CD4-positive, alpha-beta memory T cell (primary cell): ENCODE results near the gene ASB2. TPM values are rescaled to one million over a fixed set of nuclear protein-coding genes. Genes with fewer than 3 reads are reported as not detected.

Source experiments
- CTCF ChIA-PET: fragments of 350-600 bp; sonication (Branson Sonifier 250); formaldehyde crosslinking; loops from one replicate; lab custom pipeline; 2021; ENCODE audit warnings: inconsistent platforms; ENCODE audit not compliant: partially characterized antibody; lab: Charles Lee
- POLR2A ChIA-PET: fragments of 350-600 bp; sonication (Branson Sonifier 250); formaldehyde crosslinking; loops from one replicate; lab custom pipeline; 2021; ENCODE audit not compliant: partially characterized antibody; lab: Charles Lee
- DNase-seq, 5 donors: peaks; one replicate each; pipeline versions ENCODE4 v3.0.0 to v3.0.0-alpha.2; 2020 to 2022; ENCODE audit warnings: mixed read lengths in 1 of 5
- H3K27ac ChIP-seq: one replicate; pipeline ENCODE4 v1.7.0; 2013; ENCODE audit warnings: low read depth, low read length
- H3K27me3 ChIP-seq: 2 replicates; pipeline ENCODE4 v1.7.0; 2013; ENCODE audit warnings: mild to moderate bottlenecking, low read length, moderate library complexity; ENCODE audit not compliant: insufficient read depth
- H3K36me3 ChIP-seq: 2 replicates; pipeline ENCODE4 v1.7.0; 2013; ENCODE audit warnings: mild to moderate bottlenecking, low read length, moderate library complexity; ENCODE audit not compliant: insufficient read depth
- H3K4me1 ChIP-seq: 2 replicates; pipeline ENCODE4 v1.7.0; 2013; ENCODE audit warnings: mild to moderate bottlenecking, low read length, moderate library complexity; ENCODE audit not compliant: insufficient read depth
- H3K4me3 ChIP-seq, 2 donors: one replicate each; pipeline ENCODE4 v1.7.0; 2013; ENCODE audit warnings: low read length in 2 of 2, mild to moderate bottlenecking in 1 of 2
- H3K9me3 ChIP-seq, 2 donors: one replicate each; pipeline ENCODE4 v1.7.0; 2013; ENCODE audit warnings: low read length in 2 of 2, control low read depth in 1 of 2; ENCODE audit not compliant: control insufficient read depth in 1 of 2
- H3K27ac Mint-ChIP-seq, 7 donors: one replicate each; pipeline ENCODE4 v1.8.0; 2020 to 2021; ENCODE audit warnings: mixed read lengths in 7 of 7, mild to moderate bottlenecking in 6 of 7, inconsistent platforms in 3 of 7, moderate library complexity in 3 of 7
- H3K27me3 Mint-ChIP-seq, 2 donors: one replicate each; pipeline ENCODE4 v1.8.0; 2020 to 2021; ENCODE audit warnings: mixed read lengths in 2 of 2
- H3K36me3 Mint-ChIP-seq, 2 donors: one replicate each; pipeline ENCODE4 v1.8.0; 2020 to 2021; ENCODE audit warnings: mixed read lengths in 2 of 2, inconsistent platforms in 1 of 2, mild to moderate bottlenecking in 1 of 2
- H3K4me1 Mint-ChIP-seq, 4 donors: one replicate each; pipeline ENCODE4 v1.8.0; 2020 to 2021; ENCODE audit warnings: mixed read lengths in 4 of 4, mild to moderate bottlenecking in 1 of 4
- H3K4me3 Mint-ChIP-seq, 8 donors: one replicate each; pipeline ENCODE4 v1.8.0; 2020 to 2021; ENCODE audit warnings: mixed read lengths in 8 of 8, mild to moderate bottlenecking in 7 of 8, moderate library complexity in 6 of 8, inconsistent platforms in 3 of 8
- H3K9me3 Mint-ChIP-seq, 8 donors: one replicate each; pipeline ENCODE4 v1.8.0; 2020 to 2021; ENCODE audit warnings: mixed read lengths in 8 of 8, mild to moderate bottlenecking in 5 of 8, inconsistent platforms in 3 of 8, moderate library complexity in 1 of 8
- intact Hi-C: fragments of 100-400 bp; cut with micrococcal nuclease; formaldehyde crosslinking; loops from one replicate; pipeline ENCODE4 v1.15.1; 2023
- polyA plus RNA-seq, 2 donors: library from polyadenylated mRNA; unstranded; fragments of 300-500 nt; fragmentation: Illumina TruSeq; gene quantifications; one replicate each; pipeline ENCODE4 v1.2.3, GENCODE V29; 2021
- total RNA-seq, 2 experiments: library from RNA; stranded (reverse); gene quantifications; one replicate each; pipeline ENCODE4 v1.2.3, GENCODE V29; 2021

The ASB2 gene
- total and polyA plus RNA-seq, 4 experiments from 2014 or later, result 0.87 to 29.7 (median 14.8) TPM

DNA sequence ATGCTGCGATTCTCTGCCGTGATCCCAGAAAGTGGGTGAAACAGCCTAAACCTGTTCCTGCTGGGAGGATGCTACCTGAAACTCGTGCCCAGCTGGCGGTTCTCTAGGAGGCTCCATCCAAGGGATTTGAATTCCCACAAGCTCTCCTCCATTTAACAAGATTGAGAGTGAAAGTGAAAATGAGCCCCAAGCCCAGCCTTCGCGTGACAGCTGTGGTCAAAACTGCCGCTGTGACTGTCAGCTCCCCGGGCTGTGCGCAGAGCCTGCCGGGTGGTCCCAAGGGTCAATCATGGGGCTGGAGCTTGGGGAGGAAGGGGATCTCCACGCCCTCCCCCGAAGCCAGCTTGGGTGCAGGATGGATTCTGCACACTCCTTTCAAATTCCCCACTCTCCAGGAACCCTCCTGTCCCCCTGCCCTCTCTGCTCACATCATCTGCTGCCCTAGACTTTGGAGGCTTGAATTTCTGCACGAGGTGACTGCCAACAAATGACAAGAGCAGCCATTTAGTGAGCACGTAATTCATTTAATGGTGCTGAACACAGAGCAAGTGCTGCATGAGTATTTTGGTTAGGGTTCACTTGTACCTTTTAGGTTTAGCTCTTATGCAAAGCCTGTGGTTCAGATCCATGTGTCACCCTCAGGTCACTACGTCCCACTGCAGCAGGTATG, 5.3 kb downstream of the ASB2 start:
- Histone ChIP-seq H3K27me3 (no peaks in the 10 kb centered on the region), H3K36me3 (no peaks in the 10 kb centered on the region), H3K9me3 (no peaks in the 10 kb centered on the region), H3K4me1 (peaks cover 57% of the 10 kb centered on the region), H3K27ac (peak overlapping the region; percentile 41), H3K4me3 (peak overlapping the region; percentile 66 to 79)
- Mint-ChIP-seq H3K4me3 (peak overlapping the region; percentile 86 to 94 (median 90)), H3K27ac (peak overlapping the region; percentile 43 to 93 (median 81)), H3K27me3 (no peaks in the 10 kb centered on the region), H3K9me3 (no peaks in the 10 kb centered on the region), H3K36me3 (no peaks in the 10 kb centered on the region), H3K4me1 (peaks cover 30 to 67% (median 50%) of the 10 kb centered on the region in 4 donors)
- ChIA-PET CTCF (interaction anchor here (1.0 to 39.2 kb wide), 12 partner anchors 7 to 191 kb away, joined by 3 to 1377 read pairs (median 10); partner anchors contain the start of gene CCDC197), POLR2A (interaction anchor here (0.8 to 18.4 kb wide), 16 partner anchors 7 to 209 kb away, joined by 3 to 469 read pairs (median 4); partner anchors contain the start of genes DDX24, FAM181A, IFI27L1 and OTUB2)
- intact Hi-C loops, result loop anchor here (1.0 to 2.0 kb wide), 6 partner anchors 12 to 110 kb away; partner anchors contain the start of genes DDX24, IFI27L1 and OTUB2
- peak in 3 of 5 donors; percentile 31 to 68 (median 46) for DNase-seq

DNA sequence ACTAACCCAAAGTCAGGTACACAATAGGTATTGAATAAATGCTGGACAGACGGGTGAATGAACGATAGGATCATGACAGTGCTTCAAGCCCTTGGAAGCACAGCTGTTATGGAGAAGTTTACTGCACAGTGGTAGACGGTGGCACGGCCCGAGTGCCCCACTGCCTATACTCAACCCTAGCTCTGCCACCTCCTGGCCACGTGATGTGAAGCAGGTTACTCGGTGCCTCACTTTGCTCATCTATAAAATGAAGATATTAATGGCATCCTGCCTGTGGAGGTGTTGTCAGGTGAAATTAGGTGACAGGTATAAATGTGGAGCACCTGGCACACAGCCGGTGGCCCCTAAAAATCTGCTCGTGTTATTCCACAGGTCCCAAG, 5.8 kb downstream of the ASB2 start:
- Histone ChIP-seq H3K27ac (peak overlapping the region; percentile 41), H3K4me1 (peaks cover 56% of the 10 kb centered on the region), H3K9me3 (no peaks in the 10 kb centered on the region), H3K36me3 (no peaks in the 10 kb centered on the region), H3K4me3 (peak overlapping the region; percentile 66 to 79), H3K27me3 (no peaks in the 10 kb centered on the region)
- Mint-ChIP-seq H3K27me3 (no peaks in the 10 kb centered on the region), H3K4me3 (peak overlapping the region; percentile 86 to 94 (median 90)), H3K36me3 (no peaks in the 10 kb centered on the region), H3K27ac (peak overlapping the region in 6 of 7 donors; percentile 74 to 93 (median 84)), H3K9me3 (no peaks in the 10 kb centered on the region), H3K4me1 (peaks cover 25 to 67% (median 45%) of the 10 kb centered on the region in 4 donors)
- intact Hi-C loops, result loop anchor here (1.0 to 2.0 kb wide), 6 partner anchors 11 to 110 kb away; partner anchors contain the start of genes DDX24, IFI27L1 and OTUB2
- DNase-seq, result peak; percentile 69 to 78 (median 70)
- ChIA-PET CTCF (interaction anchor here (1.0 to 39.2 kb wide), 12 partner anchors 8 to 192 kb away, joined by 3 to 1377 read pairs (median 10); partner anchors contain the start of gene CCDC197), POLR2A (interaction anchor here (0.8 to 18.4 kb wide), 14 partner anchors 8 to 210 kb away, joined by 3 to 469 read pairs (median 5); partner anchors contain the start of genes DDX24, FAM181A, IFI27L1 and OTUB2)

DNA sequence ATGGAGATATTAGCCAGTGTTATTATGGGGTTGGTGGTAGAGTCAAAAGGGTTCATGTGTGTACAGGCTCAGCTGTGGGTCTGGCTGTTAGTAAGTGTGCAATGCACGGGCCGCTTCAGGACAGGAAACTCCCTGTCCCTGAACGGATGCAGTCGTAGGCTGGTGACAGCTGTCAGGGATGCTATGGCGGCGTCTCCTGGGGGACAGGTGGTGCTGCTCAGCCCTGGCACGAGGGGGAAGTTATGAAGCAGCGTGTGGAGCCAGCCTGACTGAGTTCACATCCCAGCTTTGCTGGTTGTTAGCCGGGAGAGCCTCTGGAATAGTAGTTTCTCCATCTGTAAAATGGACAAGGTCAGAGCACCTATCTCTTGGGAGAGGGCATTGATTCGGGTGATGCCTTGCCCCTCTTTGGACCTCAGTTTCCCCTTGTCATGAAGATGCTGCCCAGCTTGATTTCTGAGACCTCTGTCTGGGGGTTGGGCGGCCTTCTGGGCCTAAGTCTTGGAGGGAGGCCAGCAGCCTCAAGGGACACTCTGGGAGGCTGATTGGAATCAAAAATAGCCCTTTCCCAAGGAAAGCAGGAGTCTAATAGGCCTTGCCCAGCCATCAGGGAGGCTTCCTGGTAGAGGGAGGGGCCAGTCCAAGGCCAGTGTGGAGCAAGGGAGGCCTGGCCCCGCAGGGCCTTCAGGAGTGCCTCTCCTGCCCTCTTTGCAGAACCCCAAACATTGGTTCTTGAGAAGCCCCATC, 7.1 kb downstream of the ASB2 start:
- no peaks in the 10 kb centered on the region for H3K27me3 Mint-ChIP-seq
- no peak overlapping the region for H3K27ac ChIP-seq
- CTCF ChIA-PET, result interaction anchor here (1.5 to 39.2 kb wide), 3 partner anchors 17 to 29 kb away, joined by 3 to 1377 read pairs (median 114); partner anchors contain the start of gene CCDC197
- H3K4me1 Mint-ChIP-seq, result peaks cover 34 to 77% (median 48%) of the 10 kb centered on the region in 4 donors
- no peaks in the 10 kb centered on the region for H3K36me3 ChIP-seq
- H3K27me3 ChIP-seq, result no peaks in the 10 kb centered on the region
- peaks cover 55% of the 10 kb centered on the region for H3K4me1 ChIP-seq
- no peaks in the 10 kb centered on the region for H3K9me3 ChIP-seq
- H3K27ac Mint-ChIP-seq, result peak overlapping the region in 3 of 7 donors; percentile 46 to 87 (median 74)
- H3K36me3 Mint-ChIP-seq, result no peaks in the 10 kb centered on the region
- peak overlapping the region in 2 of 8 donors; percentile 17 to 43 for H3K4me3 Mint-ChIP-seq
- no peak for DNase-seq
- no peaks in the 10 kb centered on the region for H3K9me3 Mint-ChIP-seq
- POLR2A ChIA-PET, result interaction anchor here (1.0 to 18.4 kb wide), 8 partner anchors 9 to 211 kb away, joined by 3 to 469 read pairs (median 10); no protein-coding TSS in a partner anchor
- no peak overlapping the region for H3K4me3 ChIP-seq
- intact Hi-C loops, result no loop called here

DNA sequence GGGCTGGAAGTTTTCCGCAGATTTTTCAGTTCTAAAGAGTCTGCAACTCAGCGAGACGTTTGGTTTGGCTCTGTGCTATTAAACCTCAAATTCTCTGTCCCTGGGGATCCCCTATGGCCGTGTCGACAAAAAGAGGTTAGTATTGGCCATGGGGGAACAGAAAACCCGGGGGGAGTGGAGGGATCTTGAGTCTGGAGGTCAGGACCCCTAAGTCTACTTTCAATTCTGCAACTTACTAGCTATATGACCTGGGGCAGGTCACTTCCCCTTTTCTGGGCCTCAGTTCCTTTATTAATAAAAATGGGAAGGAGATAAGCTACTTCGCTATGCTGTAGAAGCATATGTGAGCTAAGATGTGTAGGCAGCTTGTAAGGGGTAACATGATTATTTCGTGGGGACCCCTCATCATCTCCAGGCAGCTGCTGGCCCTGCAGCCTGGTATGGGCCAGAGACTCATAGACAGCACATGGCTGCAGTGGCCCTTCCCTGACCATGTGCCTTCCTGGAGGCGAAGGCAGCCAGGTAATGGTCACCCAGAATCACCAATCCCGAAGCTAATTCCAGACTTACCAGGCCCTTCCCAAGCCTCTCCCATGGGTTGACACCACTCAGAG, 8.6 kb downstream of the ASB2 start:
- Mint-ChIP-seq H3K27me3 (no peaks in the 10 kb centered on the region), H3K4me3 (no peak overlapping the region), H3K36me3 (no peaks in the 10 kb centered on the region), H3K4me1 (peaks cover 47 to 82% (median 60%) of the 10 kb centered on the region in 4 donors), H3K9me3 (no peaks in the 10 kb centered on the region), H3K27ac (peak overlapping the region in 1 of 7 donors; percentile 12)
- intact Hi-C loops, result no loop called here
- ChIA-PET CTCF (interaction anchor here (1.5 to 39.2 kb wide), 5 partner anchors 9 to 31 kb away, joined by 3 to 1377 read pairs (median 7); partner anchors contain the start of genes ASB2 and CCDC197), POLR2A (interaction anchor here (1.1 to 18.4 kb wide), 3 partner anchors 9 to 28 kb away, joined by 4 to 469 read pairs (median 17); no protein-coding TSS in a partner anchor)
- no peaks in the 10 kb centered on the region for H3K9me3 ChIP-seq
- H3K4me1 ChIP-seq, result peaks cover 70% of the 10 kb centered on the region
- no peak for DNase-seq
- H3K27me3 ChIP-seq, result no peaks in the 10 kb centered on the region
- no peak overlapping the region for H3K27ac ChIP-seq
- H3K4me3 ChIP-seq, result no peak overlapping the region
- H3K36me3 ChIP-seq, result no peaks in the 10 kb centered on the region

DNA sequence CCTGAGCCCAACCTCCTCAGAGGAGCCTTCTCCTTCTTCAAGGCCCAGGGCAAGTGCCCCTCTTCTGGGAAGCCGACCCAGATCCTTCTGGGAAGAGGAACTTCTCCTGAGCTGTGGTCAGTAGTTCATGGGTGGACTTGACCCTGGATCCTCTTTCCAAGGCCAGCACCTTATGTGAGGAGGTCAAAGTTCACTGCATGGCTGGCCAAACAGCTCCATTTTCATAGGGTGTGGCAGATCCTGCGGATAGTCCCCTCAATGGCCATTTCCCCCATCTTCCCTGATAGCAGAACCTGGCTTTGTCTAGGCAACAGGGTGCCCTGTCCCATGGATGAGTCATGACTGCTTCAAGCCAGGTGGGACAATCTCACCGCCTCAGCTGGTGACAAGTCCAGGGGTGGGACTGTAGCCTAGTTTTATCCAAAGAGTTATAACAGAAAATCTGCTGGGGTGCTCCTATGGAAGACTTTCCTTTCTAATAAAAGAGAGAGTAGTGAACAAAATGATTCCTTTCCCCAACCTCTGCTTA, 10.4 kb downstream of the ASB2 start:
- Mint-ChIP-seq H3K27me3 (no peaks in the 10 kb centered on the region), H3K4me3 (peak overlapping the region in 1 of 8 donors; percentile 8), H3K9me3 (no peaks in the 10 kb centered on the region), H3K36me3 (no peaks in the 10 kb centered on the region), H3K27ac (peak overlapping the region in 3 of 7 donors; percentile 29 to 100 (median 30)), H3K4me1 (peaks cover 49 to 83% (median 63%) of the 10 kb centered on the region in 4 donors)
- H3K9me3 ChIP-seq, result no peaks in the 10 kb centered on the region
- CTCF ChIA-PET, result interaction anchor here (34.5 to 39.2 kb wide), 2 partner anchors 1 to 17 kb away, joined by 1377 read pairs; partner anchors contain the start of gene ASB2
- DNase-seq, result no peak
- intact Hi-C loops, result no loop called here
- H3K27me3 ChIP-seq, result no peaks in the 10 kb centered on the region
- POLR2A ChIA-PET, result interaction anchor here (4.1 to 15.6 kb wide), 3 partner anchors 10 to 26 kb away, joined by 47 to 469 read pairs (median 67); partner anchors contain the start of gene ASB2
- H3K36me3 ChIP-seq, result no peaks in the 10 kb centered on the region
- H3K27ac ChIP-seq, result no peak overlapping the region
- peaks cover 73% of the 10 kb centered on the region for H3K4me1 ChIP-seq
- no peak overlapping the region for H3K4me3 ChIP-seq

DNA sequence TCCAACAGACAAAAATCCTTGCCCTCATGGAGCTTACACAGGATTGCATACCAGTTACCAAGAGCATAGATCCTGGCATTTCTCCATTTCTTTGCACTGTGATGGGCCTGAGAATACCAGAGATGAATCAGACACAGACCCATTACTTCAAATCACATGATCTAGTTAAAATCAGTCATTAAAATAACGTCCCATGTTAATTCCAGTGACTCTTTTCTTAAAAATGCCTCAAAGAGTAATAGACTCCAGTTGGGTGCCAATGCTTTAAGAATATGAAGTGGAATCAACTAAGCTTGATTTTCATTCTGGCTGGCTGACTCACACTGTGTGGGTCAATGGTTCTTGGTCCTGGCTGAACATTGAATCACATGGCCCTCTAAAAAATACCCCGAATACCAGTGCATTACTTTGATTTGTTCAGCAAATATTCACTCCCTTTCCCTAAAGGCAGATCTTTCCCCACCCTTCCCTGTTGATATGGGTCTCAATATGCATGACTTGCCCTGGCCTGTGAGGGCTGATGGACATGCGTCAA, 11.0 kb downstream of the ASB2 start:
- Mint-ChIP-seq H3K36me3 (no peaks in the 10 kb centered on the region), H3K9me3 (no peaks in the 10 kb centered on the region), H3K4me3 (peak overlapping the region in 1 of 8 donors; percentile 8), H3K27me3 (no peaks in the 10 kb centered on the region), H3K4me1 (peaks cover 48 to 83% (median 63%) of the 10 kb centered on the region in 4 donors), H3K27ac (peak overlapping the region in 4 of 7 donors; percentile 10 to 100 (median 75))
- CTCF ChIA-PET, result interaction anchor here (34.5 to 39.2 kb wide), 2 partner anchors 2 to 16 kb away, joined by 1377 read pairs; partner anchors contain the start of gene ASB2
- no peak overlapping the region for H3K4me3 ChIP-seq
- DNase-seq, result no peak
- intact Hi-C loops, result no loop called here
- H3K36me3 ChIP-seq, result no peaks in the 10 kb centered on the region
- H3K27me3 ChIP-seq, result no peaks in the 10 kb centered on the region
- no peaks in the 10 kb centered on the region for H3K9me3 ChIP-seq
- POLR2A ChIA-PET, result interaction anchor here (0.8 to 15.6 kb wide), 5 partner anchors 11 to 115 kb away, joined by 3 to 469 read pairs (median 47); partner anchors contain the start of genes ASB2, DDX24 and IFI27L1
- H3K27ac ChIP-seq, result no peak overlapping the region
- H3K4me1 ChIP-seq, result peaks cover 72% of the 10 kb centered on the region
